B cell (primary cell): ENCODE measurements around the gene LRRN2. TPM values are rescaled to one million over a fixed set of nuclear protein-coding genes. Genes with fewer than 3 reads are reported as not detected.

Experiments used
- ATAC-seq: fragments of 200-7000 bp; cut with Tn5 transposase; one replicate; pipeline ENCODE4 v1.10.0; 2021; ENCODE audit warnings: low read depth, mild to moderate bottlenecking, moderate number of reproducible peaks, moderate library complexity
- CTCF ChIA-PET: fragments of 350-600 bp; sonication (Branson Sonifier 250); formaldehyde crosslinking; loops from one replicate; lab custom pipeline; 2021; ENCODE audit warnings: antibody characterized with exemption, inconsistent platforms; lab: Charles Lee
- POLR2A ChIA-PET: fragments of 350-600 bp; sonication (Branson Sonifier 250); formaldehyde crosslinking; loops from one replicate; lab custom pipeline; 2021; ENCODE audit warnings: antibody characterized with exemption; lab: Charles Lee
- DNase-seq: peaks from one replicate; pipeline ENCODE4 v3.0.0; 2013
- H2AFZ ChIP-seq: 2 replicates; pipeline ENCODE4 v1.6.1; 2012; ENCODE audit warnings: mild to moderate bottlenecking, low read depth, low read length; ENCODE audit not compliant: insufficient read depth, poor library complexity, severe bottlenecking
- H3K27ac ChIP-seq, 2 donors: 1 replicate in 1 of 2; 2 replicates in 1 of 2; pipeline ENCODE4 v1.5.1; 2012 to 2013; ENCODE audit warnings: low read length in 2 of 2, mild to moderate bottlenecking in 2 of 2, moderate library complexity in 1 of 2
- H3K27me3 ChIP-seq, 4 experiments: fragments of 200-600 bp in 1 of 4; sonication (generic) in 1 of 4; replicated peaks in 1 of 4; 1 replicate in 2 of 4; 2 replicates in 2 of 4; pipeline versions ENCODE4 v1.6.1 to v1.7.0; 2013 to 2016; ENCODE audit warnings: low read length in 3 of 4, mild to moderate bottlenecking in 2 of 4, mixed read lengths in 1 of 4, moderate library complexity in 1 of 4; ENCODE audit not compliant: insufficient read depth in 4 of 4, control insufficient read depth in 3 of 4; ENCODE audit errors: control extremely low read depth in 1 of 4
- H3K36me3 ChIP-seq, 2 experiments: replicated peaks in 1 of 2; 1 replicate in 1 of 2; 2 replicates in 1 of 2; pipeline versions ENCODE4 v1.6.1 to v1.7.1; 2013; ENCODE audit warnings: low read length in 1 of 2; ENCODE audit not compliant: insufficient read depth in 2 of 2, control insufficient read depth in 1 of 2; ENCODE audit errors: control extremely low read depth in 1 of 2, extremely low read depth in 1 of 2
- H3K4me1 ChIP-seq, 2 donors: fragments of 200-600 bp in 1 of 2; sonication (generic) in 1 of 2; 1 replicate in 1 of 2; 2 replicates in 1 of 2; pipeline versions ENCODE4 v1.5.1 to v1.6.1; 2013 to 2017; ENCODE audit warnings: low read length in 2 of 2; ENCODE audit not compliant: control insufficient read depth in 2 of 2, insufficient read depth in 2 of 2
- H3K4me2 ChIP-seq: replicated peaks from 2 replicates; pipeline ENCODE3; 2012; ENCODE audit warnings: mild to moderate bottlenecking, low read depth, low read length; ENCODE audit not compliant: poor library complexity, severe bottlenecking
- H3K4me3 ChIP-seq, 5 experiments: fragments of 200-600 bp in 1 of 5; sonication (generic) in 1 of 5; 1 replicate in 3 of 5; 2 replicates in 2 of 5; pipeline versions ENCODE4 v1.5.1 to v1.7.0; 2011 to 2016; ENCODE audit warnings: low read length in 4 of 5, mild to moderate bottlenecking in 4 of 5, low read depth in 2 of 5, control low read depth in 1 of 5, moderate library complexity in 1 of 5; ENCODE audit not compliant: insufficient read depth in 1 of 5; ENCODE audit errors: control extremely low read depth in 1 of 5, extremely low read depth in 1 of 5
- H3K79me2 ChIP-seq: fragments of 200-600 bp; sonication (generic); one replicate; pipeline ENCODE4 v1.6.0; 2016; ENCODE audit warnings: low read length; ENCODE audit not compliant: control insufficient read depth, insufficient read depth
- H3K9ac ChIP-seq: fragments of 200-600 bp; sonication (generic); 2 replicates; pipeline ENCODE4 v1.6.1; 2017; ENCODE audit warnings: mild to moderate bottlenecking, low read length, moderate library complexity
- H3K9me3 ChIP-seq, 3 donors: one replicate each; pipeline versions ENCODE4 v1.6.1 to v1.7.1; 2013; ENCODE audit warnings: low read length in 2 of 3; ENCODE audit not compliant: control insufficient read depth in 2 of 3, insufficient read depth in 1 of 3; ENCODE audit errors: control extremely low read depth in 1 of 3
- H4K20me1 ChIP-seq: 2 replicates; pipeline ENCODE4 v1.6.0; 2012; ENCODE audit warnings: mild to moderate bottlenecking, low read length; ENCODE audit not compliant: insufficient read depth, control insufficient read depth, poor library complexity, severe bottlenecking
- H3K27ac Mint-ChIP-seq: one replicate; pipeline ENCODE4 v1.8.0; 2021; ENCODE audit warnings: mixed read lengths
- H3K27me3 Mint-ChIP-seq: one replicate; pipeline ENCODE4 v1.8.0; 2021; ENCODE audit warnings: mixed read lengths
- H3K4me1 Mint-ChIP-seq: one replicate; pipeline ENCODE4 v1.8.0; 2021; ENCODE audit warnings: mixed read lengths
- H3K4me3 Mint-ChIP-seq: one replicate; pipeline ENCODE4 v1.8.0; 2021; ENCODE audit warnings: mixed read lengths
- H3K9me3 Mint-ChIP-seq: one replicate; pipeline ENCODE4 v1.8.0; 2022; ENCODE audit warnings: mixed read lengths; ENCODE audit not compliant: insufficient read depth
- EZH2 ChIP-seq: IDR thresholded peaks from 2 replicates; pipeline ENCODE4 v1.6.1; 2012; ENCODE audit warnings: borderline replicate concordance, low read depth, mild to moderate bottlenecking, moderate library complexity, low read length; ENCODE audit not compliant: insufficient read depth, poor library complexity, severe bottlenecking
- WGBS: methylation state at CpG from one replicate; pipeline ENCODE4 v1.1.5; 2013; ENCODE audit warnings: missing lambda C conversion rate; ENCODE audit not compliant: insufficient coverage; 5-methylcytosine and 5-hydroxymethylcytosine counted together
- intact Hi-C: fragments of 100-400 bp; cut with micrococcal nuclease; formaldehyde crosslinking; loops from one replicate; pipeline ENCODE4 v1.10.0; 2022
- polyA plus RNA-seq: library from polyadenylated mRNA; depleted of rRNA; stranded (reverse); fragments of >200 nt; gene quantifications from 2 replicates; pipeline ENCODE4 v1.2.3, GENCODE V29; 2012
- total RNA-seq, 2 donors: library from RNA; stranded (reverse); fragments of 120-200 nt in 1 of 2; gene quantifications; 1 replicate in 1 of 2; 2 replicates in 1 of 2; pipeline versions ENCODE4 v1.2.3 to v1.2.4, GENCODE V29; 2013 to 2022
- TF ChIP-seq, protein P1 (sequence below): fragments of 200-600 bp; IDR thresholded peaks from one replicate; pipeline ENCODE4 v1.8.0; 2022; ENCODE audit warnings: antibody characterized with exemption, mild to moderate bottlenecking

LRRN2 gene
- total and polyA plus RNA-seq, 2 donors (not counting 1 experiment from before 2014, with no cell fraction given): not detected

DNA sequence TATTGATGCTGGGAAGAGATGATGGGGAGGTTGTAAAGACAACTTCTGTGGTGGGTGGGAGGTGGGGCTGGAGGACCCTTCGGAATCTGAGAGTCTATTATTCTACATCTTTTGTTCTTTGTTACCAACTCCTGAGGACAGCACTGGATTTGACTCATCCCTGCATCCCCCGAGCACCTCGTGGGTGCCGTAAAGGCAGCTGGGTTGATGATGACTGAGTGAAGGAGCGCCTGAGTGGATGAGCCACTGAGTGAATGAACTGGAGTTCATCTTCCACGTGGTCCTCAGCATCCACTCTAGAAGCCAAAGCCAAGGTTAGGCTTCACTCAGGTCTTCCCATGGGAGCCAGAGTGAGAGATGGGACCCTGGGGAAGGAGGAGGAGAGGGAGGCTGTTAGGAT is 77.6 kb downstream of the LRRN2 start:
- Mint-ChIP-seq H3K9me3 (no peaks in the 10 kb centered on the region), H3K4me3 (no peak overlapping the region), H3K27me3 (peaks cover 3% of the 10 kb centered on the region), H3K27ac (no peak overlapping the region), H3K4me1 (no peaks in the 10 kb centered on the region)
- Histone ChIP-seq H4K20me1 (no peaks in the 10 kb centered on the region), H3K36me3 (no peaks in the 10 kb centered on the region), H3K27ac (no peak overlapping the region), H3K9ac (no peak overlapping the region), H3K27me3 (no peaks in the 10 kb centered on the region), H2AFZ (no peak overlapping the region), H3K79me2 (no peaks in the 10 kb centered on the region), H3K4me2 (no peak overlapping the region), H3K4me3 (no peak overlapping the region), H3K9me3 (peaks cover 0 to 3% (median 0%) of the 10 kb centered on the region in 3 donors), H3K4me1 (no peaks in the 10 kb centered on the region)
- ChIA-PET POLR2A (interaction anchor here (0.5 kb wide), 1 partner anchor 21 kb away, joined by 3 read pairs; no protein-coding TSS in a partner anchor), CTCF (interaction anchor here (1.2 kb wide), 1 partner anchor 43 kb away, joined by 3 read pairs; no protein-coding TSS in a partner anchor)
- no peak for TF ChIP-seq EZH2
- TF ChIP-seq, protein P1, sequence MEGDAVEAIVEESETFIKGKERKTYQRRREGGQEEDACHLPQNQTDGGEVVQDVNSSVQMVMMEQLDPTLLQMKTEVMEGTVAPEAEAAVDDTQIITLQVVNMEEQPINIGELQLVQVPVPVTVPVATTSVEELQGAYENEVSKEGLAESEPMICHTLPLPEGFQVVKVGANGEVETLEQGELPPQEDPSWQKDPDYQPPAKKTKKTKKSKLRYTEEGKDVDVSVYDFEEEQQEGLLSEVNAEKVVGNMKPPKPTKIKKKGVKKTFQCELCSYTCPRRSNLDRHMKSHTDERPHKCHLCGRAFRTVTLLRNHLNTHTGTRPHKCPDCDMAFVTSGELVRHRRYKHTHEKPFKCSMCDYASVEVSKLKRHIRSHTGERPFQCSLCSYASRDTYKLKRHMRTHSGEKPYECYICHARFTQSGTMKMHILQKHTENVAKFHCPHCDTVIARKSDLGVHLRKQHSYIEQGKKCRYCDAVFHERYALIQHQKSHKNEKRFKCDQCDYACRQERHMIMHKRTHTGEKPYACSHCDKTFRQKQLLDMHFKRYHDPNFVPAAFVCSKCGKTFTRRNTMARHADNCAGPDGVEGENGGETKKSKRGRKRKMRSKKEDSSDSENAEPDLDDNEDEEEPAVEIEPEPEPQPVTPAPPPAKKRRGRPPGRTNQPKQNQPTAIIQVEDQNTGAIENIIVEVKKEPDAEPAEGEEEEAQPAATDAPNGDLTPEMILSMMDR: no peak
- ATAC-seq (no peak), DNase-seq (no peak)
- intact Hi-C loops: no loop called here
- 86% methylated on average over 5 of the region's 6 CpGs for WGBS

DNA sequence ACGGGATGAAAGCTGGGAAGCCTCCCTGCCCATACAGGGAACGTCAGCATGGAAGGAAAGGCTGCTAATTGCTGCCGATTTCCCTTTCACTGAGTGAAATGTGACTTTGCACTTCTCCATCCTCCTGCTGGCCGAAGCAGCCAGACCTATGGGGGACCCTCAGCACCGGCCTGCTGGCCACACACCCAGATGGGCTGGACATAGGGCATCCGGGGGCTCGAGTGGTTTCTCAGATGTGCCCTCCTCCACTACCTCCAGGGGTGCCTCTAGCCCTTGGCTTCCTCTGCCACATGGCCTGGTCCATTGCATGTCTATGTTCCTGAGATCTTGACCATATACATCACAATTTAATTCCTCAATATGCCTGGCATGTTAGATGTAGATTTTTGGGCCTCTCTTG is 79.7 kb downstream of the LRRN2 start:
- no peak overlapping the region for H3K27ac ChIP-seq
- no peaks in the 10 kb centered on the region for H3K79me2 ChIP-seq
- WGBS: 76% methylated on average over 6 of the region's 7 CpGs
- POLR2A ChIA-PET: no interaction called here
- TF ChIP-seq EZH2: no peak
- TF ChIP-seq, protein P1: no peak
- H4K20me1 ChIP-seq: no peaks in the 10 kb centered on the region
- no peaks in the 10 kb centered on the region for H3K9me3 Mint-ChIP-seq
- H3K4me1 Mint-ChIP-seq: no peaks in the 10 kb centered on the region
- H3K4me3 ChIP-seq: no peak overlapping the region
- no peak overlapping the region for H3K4me3 Mint-ChIP-seq
- DNase-seq (no peak), ATAC-seq (no peak)
- peaks cover 3% of the 10 kb centered on the region for H3K27me3 Mint-ChIP-seq
- no peak overlapping the region for H3K27ac Mint-ChIP-seq
- CTCF ChIA-PET: interaction anchor here (1.6 kb wide), 1 partner anchor 40 kb away, joined by 6 read pairs; no protein-coding TSS in a partner anchor
- no peaks in the 10 kb centered on the region for H3K4me1 ChIP-seq
- H2AFZ ChIP-seq: no peak overlapping the region
- no peak overlapping the region for H3K9ac ChIP-seq
- H3K4me2 ChIP-seq: no peak overlapping the region
- no peaks in the 10 kb centered on the region for H3K36me3 ChIP-seq
- H3K27me3 ChIP-seq: no peaks in the 10 kb centered on the region
- intact Hi-C loops: no loop called here
- peaks cover 0 to 3% (median 0%) of the 10 kb centered on the region in 3 donors for H3K9me3 ChIP-seq
